Progenitor cell of endocrine pancreas (in vitro differentiated cells): ENCODE results near the gene C12orf56. TPM values are rescaled to one million over a fixed set of nuclear protein-coding genes. Genes with fewer than 3 reads are reported as not detected.
"Not testable (repeated sequence)": the region's sequence is repeated elsewhere in the genome, so short reads cannot be mapped to it uniquely, and the experiment has no call there.

Source experiments
- DNase-seq: peaks from one replicate; pipeline ENCODE4 v3.0.0; 2021; ENCODE audit warnings: low spot score; ENCODE audit not compliant: unreplicated experiment
- H3K27ac Mint-ChIP-seq: 2 replicates; pipeline ENCODE4 v1.8.0; 2021; ENCODE audit warnings: mild to moderate bottlenecking, moderate library complexity, mixed read lengths
- H3K27me3 Mint-ChIP-seq: 2 replicates; pipeline ENCODE4 v1.8.0; 2021; ENCODE audit warnings: mixed read lengths
- H3K36me3 Mint-ChIP-seq: 2 replicates; pipeline ENCODE4 v1.8.0; 2022; ENCODE audit warnings: mixed read lengths; ENCODE audit not compliant: insufficient read depth
- H3K4me1 Mint-ChIP-seq: 2 replicates; pipeline ENCODE4 v1.8.0; 2021; ENCODE audit warnings: low read depth, mixed read lengths
- H3K4me3 Mint-ChIP-seq: 2 replicates; pipeline ENCODE4 v1.8.0; 2021; ENCODE audit warnings: low read depth, mild to moderate bottlenecking, moderate library complexity, mixed read lengths
- H3K9me3 Mint-ChIP-seq: 2 replicates; pipeline ENCODE4 v1.8.0; 2021; ENCODE audit warnings: low read depth, mixed read lengths
- total RNA-seq: library from RNA; stranded (reverse); gene quantifications from 2 replicates; pipeline ENCODE4 v1.2.1, GENCODE V29; 2021
- TF ChIP-seq, protein P1 (sequence below): fragments of 200-600 bp; sonication (generic); IDR thresholded peaks from one replicate; pipeline ENCODE4 v1.5.0; 2021; ENCODE audit warnings: antibody characterized with exemption, mild to moderate bottlenecking; ENCODE audit not compliant: unreplicated experiment

C12orf56 gene
- total RNA-seq, 1 donor from 2014 or later: 0.84 TPM

DNA sequence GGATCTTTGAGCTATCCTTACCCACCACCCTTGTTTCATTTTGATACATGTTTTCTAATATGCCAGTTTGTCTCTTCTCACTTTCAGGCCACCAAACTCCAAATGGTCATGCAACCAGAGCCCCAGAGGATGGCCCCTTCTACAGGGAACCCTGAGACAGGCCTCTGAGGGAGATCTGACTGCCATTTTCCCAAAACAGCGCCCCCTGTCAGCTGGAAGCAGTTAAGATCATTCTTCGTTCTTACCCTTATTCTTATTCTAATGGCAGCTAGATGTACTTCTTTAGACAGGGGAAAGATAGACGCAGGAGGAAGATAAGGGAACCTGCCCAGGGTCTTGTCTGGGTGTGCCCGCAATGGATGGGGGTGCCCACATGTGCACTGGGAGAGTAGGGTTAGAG lies 38.4 kb downstream of the C12orf56 start:
- no peaks in the 10 kb centered on the region for H3K4me1 Mint-ChIP-seq
- H3K27me3 Mint-ChIP-seq: no peaks in the 10 kb centered on the region
- H3K9me3 Mint-ChIP-seq: peaks cover 22% of the 10 kb centered on the region
- H3K4me3 Mint-ChIP-seq: no peak overlapping the region
- H3K27ac Mint-ChIP-seq: no peak overlapping the region
- TF ChIP-seq, protein P1, sequence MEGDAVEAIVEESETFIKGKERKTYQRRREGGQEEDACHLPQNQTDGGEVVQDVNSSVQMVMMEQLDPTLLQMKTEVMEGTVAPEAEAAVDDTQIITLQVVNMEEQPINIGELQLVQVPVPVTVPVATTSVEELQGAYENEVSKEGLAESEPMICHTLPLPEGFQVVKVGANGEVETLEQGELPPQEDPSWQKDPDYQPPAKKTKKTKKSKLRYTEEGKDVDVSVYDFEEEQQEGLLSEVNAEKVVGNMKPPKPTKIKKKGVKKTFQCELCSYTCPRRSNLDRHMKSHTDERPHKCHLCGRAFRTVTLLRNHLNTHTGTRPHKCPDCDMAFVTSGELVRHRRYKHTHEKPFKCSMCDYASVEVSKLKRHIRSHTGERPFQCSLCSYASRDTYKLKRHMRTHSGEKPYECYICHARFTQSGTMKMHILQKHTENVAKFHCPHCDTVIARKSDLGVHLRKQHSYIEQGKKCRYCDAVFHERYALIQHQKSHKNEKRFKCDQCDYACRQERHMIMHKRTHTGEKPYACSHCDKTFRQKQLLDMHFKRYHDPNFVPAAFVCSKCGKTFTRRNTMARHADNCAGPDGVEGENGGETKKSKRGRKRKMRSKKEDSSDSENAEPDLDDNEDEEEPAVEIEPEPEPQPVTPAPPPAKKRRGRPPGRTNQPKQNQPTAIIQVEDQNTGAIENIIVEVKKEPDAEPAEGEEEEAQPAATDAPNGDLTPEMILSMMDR: no peak
- DNase-seq: no peak
- peaks cover 4% of the 10 kb centered on the region for H3K36me3 Mint-ChIP-seq

DNA sequence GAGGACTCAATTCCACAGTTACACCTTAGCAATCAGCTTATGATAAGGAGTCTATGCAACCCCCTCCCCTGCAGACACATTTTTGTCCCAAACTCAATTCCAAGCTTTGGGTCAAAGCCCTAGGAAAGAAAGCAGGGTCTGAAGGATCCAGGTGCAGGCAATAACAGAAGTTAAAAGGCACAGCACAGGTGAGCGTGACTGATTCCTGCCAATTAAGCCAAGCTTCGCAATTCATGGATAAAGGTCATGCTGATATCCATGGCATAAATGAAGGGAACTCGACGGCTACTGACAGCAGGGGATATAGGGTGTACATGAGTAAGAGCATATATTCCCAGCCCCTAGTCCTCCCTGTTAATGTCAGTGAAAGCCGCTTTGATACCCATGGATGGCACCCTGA lies 39.3 kb downstream of the C12orf56 start:
- H3K4me3 Mint-ChIP-seq: no peak overlapping the region
- H3K9me3 Mint-ChIP-seq: peaks cover 17% of the 10 kb centered on the region
- no peak overlapping the region for H3K27ac Mint-ChIP-seq
- no peaks in the 10 kb centered on the region for H3K27me3 Mint-ChIP-seq
- H3K4me1 Mint-ChIP-seq: no peaks in the 10 kb centered on the region
- TF ChIP-seq, protein P1: no peak
- no peak for DNase-seq
- H3K36me3 Mint-ChIP-seq: peaks cover 2% of the 10 kb centered on the region

DNA sequence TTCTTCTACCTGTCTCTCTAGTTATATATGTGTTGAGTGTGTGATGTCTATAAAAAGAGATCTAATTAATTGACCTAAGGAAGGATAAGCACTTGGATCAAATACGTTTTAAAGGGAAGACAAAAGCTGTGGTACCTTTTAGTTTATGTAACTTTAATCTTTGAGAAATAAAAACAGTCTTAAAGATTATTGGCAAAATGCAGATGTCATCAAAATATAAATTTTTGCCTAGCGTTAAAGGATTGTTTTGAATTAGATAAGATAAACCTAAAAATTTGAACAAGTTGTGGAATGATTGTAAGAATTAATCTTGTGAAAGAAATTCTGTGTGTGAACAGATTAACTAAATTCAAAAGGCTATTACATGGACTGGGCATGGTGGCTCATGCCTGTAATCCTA lies 42.9 kb downstream of the C12orf56 start:
- TF ChIP-seq, protein P1: no peak
- no peaks in the 10 kb centered on the region for H3K27me3 Mint-ChIP-seq
- peaks cover 20% of the 10 kb centered on the region for H3K9me3 Mint-ChIP-seq
- no peak overlapping the region for H3K27ac Mint-ChIP-seq
- peaks cover 2% of the 10 kb centered on the region for H3K36me3 Mint-ChIP-seq
- DNase-seq: no peak
- H3K4me1 Mint-ChIP-seq: no peaks in the 10 kb centered on the region
- H3K4me3 Mint-ChIP-seq: no peak overlapping the region

DNA sequence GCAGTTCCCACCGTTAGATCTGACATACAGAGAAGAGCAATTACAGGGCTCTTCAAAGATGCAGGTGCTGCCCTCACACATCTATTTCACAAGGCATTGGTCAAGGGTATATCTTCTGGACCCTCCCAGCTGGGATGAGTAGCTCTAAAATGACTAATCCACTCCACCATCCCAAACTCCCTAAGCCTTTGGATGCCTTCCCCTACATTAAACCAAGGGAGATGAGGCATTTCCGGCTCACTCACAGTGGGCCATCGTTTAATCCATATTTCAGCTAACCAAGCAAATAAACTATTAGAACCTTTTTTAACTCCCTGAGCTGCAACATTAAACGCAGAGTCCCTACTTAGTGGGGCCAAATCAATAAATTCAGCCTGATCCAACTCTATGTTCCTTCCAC lies 45.9 kb downstream of the C12orf56 start:
- H3K9me3 Mint-ChIP-seq: peaks cover 13% of the 10 kb centered on the region
- not testable (repeated sequence) for DNase-seq, H3K27me3 Mint-ChIP-seq, H3K4me1 Mint-ChIP-seq, H3K4me3 Mint-ChIP-seq, H3K27ac Mint-ChIP-seq, H3K36me3 Mint-ChIP-seq

DNA sequence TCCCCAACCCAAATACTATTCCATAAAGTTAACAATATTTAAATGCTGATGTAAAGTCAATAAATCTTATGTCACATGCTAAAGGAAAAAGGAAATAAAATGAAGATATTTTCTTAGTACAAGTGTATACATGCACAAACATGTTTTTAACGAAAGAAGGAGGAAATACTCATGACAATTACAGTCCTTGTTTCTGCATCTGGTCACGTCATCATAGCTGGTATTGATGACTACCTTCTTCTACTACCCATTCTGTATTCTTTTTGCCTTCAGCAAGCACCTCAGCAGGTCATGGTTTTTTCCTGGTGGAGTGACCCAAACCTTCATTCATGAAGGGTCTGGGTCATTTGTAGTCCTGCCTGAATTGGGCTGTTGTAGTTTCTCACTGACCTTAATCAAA lies 50.0 kb downstream of the C12orf56 start:
- not testable (repeated sequence) for H3K9me3 Mint-ChIP-seq, H3K4me3 Mint-ChIP-seq, H3K27ac Mint-ChIP-seq, DNase-seq, H3K36me3 Mint-ChIP-seq, H3K27me3 Mint-ChIP-seq, H3K4me1 Mint-ChIP-seq

DNA sequence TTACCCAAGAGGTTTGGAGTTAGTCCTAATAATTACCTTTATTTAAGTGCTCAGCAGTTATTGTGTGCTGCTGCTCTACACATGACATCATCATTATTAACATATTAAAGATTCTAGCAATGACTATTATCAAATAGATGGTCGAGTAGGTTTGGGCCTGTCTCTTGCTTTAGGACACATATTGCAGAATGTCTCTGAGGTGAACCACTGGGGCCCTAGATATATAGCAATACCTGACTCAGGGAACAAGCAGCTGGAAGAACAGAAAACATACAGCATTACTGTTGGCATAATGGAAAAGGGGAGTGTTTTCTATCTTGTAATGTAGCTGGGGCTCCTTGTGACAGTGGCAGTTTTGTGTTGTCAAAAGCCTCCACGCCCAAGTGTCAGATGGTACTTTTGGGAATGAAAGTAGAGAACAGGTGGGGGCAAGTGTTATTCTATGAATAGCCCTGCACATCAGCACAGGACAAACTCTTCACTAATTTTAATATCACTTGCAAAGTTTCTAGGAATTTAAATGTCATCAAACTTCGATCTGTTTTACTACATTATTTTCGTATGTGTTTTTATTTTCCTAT lies 54.6 kb downstream of the C12orf56 start:
- Mint-ChIP-seq H3K27ac (no peak overlapping the region), H3K4me3 (no peak overlapping the region), H3K9me3 (peaks cover 2% of the 10 kb centered on the region), H3K27me3 (no peaks in the 10 kb centered on the region), H3K4me1 (no peaks in the 10 kb centered on the region), H3K36me3 (no peaks in the 10 kb centered on the region)
- TF ChIP-seq, protein P1: no peak
- DNase-seq: no peak
